IPS DF 19.7 (cell line): ENCODE data around the gene RBM47.
A peak's percentile ranks its signal among the peaks of the same experiment; 100 is the strongest.
"Not testable (repeated sequence)": the region's sequence is repeated elsewhere in the genome, so short reads cannot be mapped to it uniquely, and the experiment has no call there.

Source experiments
- DNase-seq: peaks from one replicate; pipeline ENCODE4 v3.0.0-alpha.2; 2013; ENCODE audit warnings: low read depth, low spot score

Gene RBM47

DNA sequence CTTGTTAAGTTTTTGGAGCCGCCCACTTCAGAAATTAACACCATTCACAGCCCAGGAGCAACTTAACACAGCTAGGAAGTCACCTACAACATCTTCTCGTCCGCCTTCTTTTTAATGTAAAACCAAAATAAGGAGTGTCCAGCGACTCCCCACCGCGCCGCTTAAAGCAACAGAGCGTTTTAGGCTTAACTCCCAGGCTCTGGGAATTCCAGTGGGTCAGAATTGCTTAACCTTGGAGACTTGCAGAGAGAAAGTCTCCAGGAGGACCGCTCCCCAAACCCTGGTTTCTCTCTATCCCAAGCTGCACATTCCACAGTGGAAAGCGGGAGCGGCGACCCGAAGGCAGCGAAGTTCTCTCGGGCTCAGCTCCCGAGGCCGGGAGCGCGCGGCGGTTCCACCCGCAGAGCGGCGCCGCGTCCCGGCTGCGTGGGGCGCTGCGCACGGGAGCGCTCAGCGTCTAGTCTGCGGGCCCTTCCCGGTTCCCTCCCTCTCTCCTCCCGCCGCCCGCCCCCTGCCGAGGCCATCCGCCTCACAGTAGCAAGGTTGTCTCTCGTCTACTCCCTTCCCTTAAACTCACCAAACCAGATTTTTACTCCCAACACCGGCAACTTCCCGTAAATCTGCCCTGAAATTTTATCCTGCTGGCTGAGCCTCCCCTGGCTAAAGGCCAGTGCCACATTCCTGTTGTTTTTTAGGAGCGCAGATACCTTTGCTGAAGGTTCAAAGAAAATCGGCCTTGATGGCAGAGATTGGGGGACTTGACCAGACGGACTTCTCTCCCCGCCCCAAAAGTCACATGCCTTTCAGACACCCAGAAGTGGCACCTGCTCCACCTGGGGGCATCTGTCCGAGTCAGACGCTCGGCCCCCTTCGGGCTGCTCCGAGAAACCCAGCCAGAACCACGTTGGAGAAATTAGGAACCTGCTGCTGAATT lies at the start of gene RBM47:
Gene RBM47 (minus strand): TSS at position 464 of the 934 bp plus-strand sequence. CDS start 190,971 bp downstream, outside the sequence.
- DNase-seq: peak; percentile 85

DNA sequence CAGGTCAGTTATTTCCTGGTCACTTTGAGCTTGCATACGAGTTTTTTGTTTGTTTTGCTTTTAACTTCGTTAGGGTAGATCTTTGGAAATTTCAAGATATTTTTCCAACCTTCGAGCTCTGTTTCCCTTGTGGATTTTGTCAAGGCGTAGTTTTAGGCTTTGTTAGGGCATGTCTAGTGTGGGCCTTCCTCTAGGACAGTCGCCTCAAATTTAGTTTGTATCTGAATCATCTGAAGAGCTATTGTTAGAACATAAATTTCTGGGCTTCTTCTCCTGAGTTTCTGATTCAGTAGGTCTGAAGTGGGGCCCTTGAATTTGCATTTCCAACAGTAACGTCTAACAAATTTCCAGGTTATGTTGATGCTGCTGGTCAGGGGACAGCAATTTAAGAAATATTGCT lies 48.8 kb upstream of the RBM47 start:
- no peak for DNase-seq

DNA sequence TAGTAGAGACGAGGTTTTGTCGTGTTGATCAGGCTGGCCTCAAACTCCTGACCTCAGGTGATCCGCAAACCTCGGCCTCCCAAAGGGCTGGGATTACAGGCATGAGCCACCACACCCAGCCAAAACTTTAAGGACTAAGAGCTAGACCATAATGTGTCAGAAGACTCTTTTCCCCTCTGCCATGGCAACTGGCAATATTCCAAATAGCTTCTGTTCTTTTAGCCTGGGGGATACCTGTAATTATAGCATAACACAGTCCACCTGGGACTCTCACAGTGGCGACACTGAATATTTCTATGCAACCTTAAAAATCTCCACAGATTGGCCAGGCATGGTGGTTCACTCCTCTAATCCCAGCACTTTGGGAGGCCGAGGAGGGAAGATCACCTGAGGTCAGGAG lies 45.5 kb upstream of the RBM47 start:
- no peak for DNase-seq

DNA sequence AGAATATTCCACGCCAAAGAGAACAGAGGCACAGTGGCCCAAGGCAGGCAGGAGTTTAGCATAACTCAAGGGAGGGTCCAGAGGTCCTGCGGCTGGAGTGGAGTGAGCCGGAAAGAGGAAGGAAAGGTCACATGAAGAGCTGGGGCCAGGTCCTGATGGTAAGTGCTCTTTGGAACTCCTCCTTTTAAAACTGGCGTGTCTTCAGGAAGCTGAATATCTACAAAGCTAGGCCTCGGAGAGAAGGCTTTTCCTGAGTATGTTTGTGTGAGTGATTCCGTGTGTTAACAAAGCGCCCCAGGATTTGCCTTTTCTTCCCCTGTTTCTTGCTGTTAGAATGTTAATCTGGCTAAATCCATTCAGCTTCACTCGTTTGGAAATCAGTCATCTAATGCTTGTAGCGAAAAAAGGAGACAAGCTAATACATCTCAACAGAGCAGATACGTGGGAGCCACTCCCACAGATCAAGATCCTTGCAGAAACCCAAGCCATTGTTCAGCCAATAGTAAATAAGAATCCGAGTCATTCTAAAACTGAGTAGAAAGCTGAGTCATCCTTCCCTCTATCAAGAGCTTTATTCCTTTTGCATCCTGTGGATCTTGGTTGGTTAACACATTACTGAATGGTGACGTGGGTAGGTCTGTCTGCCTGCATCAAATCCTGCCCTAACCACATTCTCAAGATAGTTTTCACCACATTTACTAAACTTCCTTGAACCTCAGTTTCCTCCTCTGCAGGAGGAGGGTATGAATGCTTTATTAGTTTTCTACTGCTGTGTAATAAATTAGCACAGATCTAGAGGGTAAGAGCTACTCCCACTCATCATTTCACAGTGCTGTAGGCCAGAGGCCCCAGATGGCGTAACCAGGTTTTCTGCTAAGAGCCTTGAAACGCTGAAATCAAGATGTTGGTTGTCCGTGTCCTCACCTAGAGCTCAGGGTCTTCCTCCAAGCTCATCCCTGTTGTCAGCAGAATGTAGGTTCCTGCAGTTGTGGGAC lies 43.2 kb upstream of the RBM47 start:
- peak; percentile 70 for DNase-seq

DNA sequence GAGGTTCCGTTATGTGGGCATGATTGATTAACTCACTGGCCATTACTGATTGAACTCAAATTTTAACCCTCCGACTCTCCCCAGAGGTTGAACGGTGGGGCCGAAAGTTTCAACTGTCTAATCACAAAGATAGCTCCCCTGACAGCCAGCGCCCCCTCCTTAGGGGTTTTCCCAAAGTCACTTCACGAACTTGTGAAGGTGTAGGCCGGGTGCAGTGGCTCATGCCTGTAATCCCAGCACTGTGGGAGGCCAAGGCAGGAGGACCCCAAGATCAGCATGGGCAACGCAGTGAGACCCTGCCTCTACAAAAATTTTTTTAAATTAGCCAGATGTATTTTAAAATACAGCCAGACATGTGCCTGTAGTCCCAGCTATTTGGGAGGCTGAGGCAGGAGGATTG lies 39.8 kb upstream of the RBM47 start:
- no peak for DNase-seq

DNA sequence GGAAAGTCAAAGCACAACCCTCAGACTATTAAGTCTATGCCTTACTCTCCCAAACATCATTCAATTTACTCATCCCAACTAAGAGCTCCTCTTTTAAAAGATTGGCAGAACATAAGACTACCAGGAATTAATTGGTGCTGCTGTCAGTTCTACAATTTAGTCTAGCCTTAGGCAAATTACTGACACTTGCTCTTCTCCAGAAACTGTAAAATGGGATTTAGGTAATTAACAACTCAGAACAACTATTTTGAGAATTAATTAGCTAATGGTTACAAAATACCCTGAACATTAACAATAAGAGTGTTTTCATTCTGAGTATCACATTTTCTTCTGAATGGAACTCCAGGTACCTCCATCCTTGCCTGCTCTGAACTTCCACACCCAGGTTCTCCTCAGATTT lies 36.2 kb upstream of the RBM47 start:
- no peak for DNase-seq

DNA sequence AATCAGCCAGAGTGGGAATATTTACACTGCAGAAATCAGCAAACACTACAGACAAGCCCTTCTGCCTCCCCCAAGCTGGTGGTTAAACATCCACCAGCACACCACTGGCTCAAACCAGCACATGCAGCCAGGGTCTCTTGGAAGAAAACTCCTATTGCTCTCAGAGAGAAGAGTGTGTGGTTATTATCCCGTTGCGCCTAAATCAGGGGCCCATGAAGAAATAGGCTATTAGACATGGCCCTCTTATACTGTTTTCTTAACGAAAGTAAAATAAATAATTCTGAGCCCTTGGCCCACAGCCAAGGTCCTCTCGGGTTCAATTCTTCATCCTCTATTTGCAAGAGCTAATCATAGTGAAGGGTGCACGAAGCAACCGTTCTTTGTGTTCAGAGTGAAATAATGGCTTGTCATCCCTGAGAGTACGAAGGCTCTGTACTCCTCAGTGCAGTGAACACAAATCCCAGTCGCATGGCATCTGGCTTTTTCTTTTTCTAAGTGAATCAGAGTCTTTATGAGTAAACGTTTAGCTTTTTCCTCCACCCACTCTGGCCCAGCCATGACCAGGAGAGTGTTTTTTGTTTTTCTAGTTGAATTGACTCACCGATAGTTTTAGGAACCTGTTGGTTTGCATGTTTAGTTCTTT lies 33.4 kb upstream of the RBM47 start:
- no peak for DNase-seq

DNA sequence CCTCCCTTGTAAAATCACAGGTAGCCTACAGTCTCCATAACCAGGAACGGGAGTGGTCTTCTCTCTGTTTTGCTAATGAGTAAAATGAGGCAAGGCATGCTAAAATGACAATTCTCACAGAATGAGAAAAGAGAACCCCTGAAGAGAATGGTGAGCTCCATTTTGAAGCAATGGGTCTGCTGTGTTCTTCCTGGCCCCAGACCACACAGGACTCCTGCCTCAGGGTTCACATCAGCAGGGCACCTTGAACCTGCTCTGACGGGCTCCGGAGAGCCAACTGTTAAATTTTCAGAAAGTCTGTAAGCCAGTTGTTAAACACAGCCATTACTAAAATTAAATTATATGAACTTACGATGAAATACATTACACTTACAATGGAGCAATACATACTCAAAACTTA lies 32.1 kb upstream of the RBM47 start:
- no peak for DNase-seq

DNA sequence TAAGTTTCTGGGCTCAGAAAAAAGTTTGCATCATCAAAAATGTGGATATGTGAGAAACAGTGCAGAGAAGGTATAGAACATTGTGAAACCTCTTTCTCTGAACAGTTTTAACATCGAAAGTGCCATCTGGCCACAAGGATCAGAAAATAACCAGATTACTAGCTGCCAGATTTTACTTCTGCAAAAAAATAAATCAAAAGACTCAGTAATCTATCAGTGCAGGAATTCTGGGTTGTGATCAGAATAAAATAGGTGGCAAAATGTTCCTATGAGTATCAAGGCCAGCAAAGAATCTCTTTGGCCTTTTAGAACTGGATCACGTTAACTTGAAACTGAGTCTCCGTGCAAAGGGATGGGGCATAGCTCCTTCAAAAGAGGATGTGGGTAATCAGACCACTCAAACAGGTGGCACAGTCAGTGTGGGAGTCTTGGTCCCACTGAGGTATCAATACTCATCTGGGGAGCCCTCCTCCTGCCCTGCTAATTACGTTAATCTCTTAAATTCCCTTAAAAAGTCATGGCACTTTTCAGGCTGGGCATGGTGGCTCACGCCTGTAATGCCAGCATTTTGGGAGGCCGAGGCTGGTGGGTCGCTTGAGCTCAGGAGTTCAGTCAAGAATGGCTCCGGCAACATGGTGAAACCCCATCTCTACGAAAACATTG lies 26.7 kb upstream of the RBM47 start:
- DNase-seq: no peak

DNA sequence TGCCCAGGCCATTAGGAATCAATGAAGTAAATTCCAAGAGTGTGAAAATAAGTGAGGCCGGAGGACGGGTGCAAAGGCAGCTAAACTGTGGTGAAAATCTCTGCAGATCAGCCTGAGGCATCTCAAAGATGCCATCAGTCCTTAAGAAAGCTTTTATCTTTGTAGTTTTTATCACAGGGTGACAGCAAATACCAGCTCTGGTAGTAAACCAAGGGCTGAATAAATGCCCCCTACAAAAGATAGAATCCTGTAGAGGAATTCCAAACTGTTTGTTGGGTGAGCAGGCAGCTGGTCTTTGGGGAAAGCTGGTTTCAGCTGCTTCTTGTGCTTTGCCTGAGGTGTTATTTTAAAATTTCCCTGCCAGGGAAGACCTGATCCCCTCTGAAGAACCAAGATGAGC lies 21.6 kb upstream of the RBM47 start:
- DNase-seq: no peak

DNA sequence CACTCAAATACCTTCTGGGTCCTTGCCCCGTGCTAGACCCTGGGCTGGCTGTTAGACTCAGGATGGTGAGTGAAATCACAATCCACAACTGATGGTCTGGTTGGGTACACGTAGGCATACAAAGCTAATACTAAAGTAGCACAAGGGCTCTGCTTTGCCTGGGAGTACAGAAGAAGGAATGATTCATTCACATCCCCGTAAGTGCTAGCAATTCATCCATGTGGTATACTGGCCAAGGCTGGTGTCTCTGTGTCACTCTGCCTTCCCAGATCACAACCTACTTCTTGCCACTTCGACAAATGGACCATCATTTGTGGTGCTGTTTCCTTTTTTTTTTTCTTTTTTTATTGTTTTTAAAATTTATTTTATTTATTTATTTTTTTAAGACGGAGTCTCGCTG lies 19.7 kb upstream of the RBM47 start:
- DNase-seq: no peak

DNA sequence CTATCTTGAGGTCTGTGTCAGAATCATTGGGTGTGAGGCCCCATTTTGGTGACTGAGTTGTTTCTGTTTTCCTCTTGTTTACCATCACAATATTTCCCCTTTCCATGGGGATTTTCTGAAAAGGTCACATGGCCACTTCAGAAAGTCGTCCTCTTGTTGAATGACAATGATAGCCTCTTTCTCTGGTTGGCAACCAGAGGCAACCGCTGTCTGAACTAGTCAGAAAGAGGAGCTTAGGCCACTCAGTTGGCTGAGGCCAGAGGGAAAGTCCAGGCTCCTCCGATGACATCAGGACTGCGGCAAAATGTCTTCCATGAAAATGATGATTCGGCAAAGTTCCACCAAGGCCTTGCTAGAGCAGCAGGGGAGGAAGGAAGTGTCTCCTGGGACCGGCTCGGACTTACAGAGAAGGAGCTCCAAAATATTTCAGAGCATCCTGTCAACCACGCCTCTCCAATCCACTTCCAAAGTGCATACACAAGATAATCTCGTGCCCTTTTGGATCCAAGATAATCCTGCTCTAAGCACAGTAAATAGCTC lies 19.1 kb upstream of the RBM47 start:
- no peak for DNase-seq

DNA sequence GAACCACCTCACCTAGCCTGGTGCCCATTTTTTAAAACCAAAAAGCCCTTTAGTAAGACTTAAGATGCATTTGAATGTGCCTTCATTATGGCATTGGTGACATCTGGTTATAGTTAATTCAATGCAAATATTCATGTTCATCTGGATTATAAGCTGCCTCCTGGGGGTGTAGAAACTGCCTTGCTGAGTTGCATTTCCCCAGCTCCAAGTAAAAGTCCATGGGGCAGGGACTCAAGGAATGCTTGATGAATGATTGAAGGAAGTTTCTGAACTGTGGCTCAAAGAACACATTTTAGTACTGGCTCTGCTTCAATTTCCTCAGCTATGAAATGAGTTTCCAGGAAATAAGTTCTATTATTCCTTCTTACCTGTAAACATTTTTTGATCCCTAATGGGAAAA lies 18.5 kb upstream of the RBM47 start:
- no peak for DNase-seq

DNA sequence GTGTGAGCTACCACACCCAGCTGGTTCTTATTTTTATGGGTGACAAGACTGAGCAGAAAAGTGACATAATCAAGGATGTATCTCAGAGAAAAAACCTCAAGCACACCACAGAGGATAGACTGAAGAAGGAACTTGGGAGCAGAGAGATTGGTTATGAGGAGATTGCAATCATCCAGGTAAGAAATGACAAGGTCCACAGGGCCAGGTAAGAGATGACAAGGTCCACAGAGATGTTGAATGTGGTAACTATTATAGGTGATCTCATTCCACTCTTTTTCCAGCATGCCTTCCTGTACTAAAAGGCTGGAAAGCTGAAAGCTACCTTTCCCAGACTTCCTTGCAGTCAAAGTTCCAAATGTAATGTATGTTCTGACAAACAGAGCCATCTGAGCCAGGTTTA lies 15.9 kb upstream of the RBM47 start:
- no peak for DNase-seq

DNA sequence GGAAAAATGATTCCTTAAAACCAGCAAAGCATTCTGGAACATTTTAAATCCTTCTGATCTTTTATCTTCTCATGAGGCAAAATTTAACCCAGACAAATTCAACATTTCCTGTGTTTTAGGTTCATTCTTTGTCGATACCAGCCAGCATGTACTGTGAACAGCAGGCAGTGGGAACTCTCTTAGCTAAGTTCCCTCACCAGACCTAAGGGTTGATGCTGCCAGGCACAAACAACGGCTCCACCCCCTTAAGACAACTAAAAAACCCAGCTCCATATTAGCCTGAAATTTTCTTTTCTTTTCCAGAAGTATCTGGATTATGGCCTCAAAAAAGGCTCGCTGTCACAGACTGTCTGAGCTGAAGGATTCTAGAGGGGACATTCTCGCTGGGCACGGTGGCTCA lies 2.4 kb upstream of the RBM47 start:
- DNase-seq: no peak

DNA sequence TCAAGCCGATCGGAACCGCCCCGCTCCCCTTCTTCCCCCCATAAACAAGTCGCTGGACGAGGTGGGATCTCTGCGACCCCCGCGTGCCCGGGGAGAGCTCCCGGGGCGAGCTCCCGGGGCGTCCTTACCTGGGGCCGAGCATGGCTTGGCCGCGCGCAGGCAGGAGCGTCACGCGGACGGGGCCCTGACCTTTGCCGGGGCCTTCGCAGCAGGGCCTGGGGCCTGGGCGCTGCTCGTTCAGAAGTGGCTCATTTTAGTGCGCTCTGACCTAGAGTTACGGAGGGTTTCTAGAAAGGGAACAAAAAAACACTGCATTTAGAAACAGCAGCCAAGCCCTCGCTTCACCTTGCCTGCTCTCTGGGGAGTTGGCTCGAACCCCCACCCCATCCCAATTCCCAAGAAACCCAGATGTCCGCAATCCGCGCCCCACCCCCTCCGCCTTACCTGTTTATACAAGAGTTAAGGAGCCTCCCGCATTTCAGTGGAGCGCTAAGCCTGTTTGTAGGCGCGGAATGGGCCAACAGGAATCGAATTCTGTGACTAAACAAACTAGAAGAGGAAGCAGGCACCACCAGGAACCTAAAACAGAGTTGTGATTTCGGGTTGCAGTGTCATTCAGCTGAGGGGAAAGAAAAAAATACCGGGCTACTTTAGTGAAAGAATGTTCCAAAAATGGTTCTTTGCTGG lies 814 bp upstream of the RBM47 start:
- no peak for DNase-seq

DNA sequence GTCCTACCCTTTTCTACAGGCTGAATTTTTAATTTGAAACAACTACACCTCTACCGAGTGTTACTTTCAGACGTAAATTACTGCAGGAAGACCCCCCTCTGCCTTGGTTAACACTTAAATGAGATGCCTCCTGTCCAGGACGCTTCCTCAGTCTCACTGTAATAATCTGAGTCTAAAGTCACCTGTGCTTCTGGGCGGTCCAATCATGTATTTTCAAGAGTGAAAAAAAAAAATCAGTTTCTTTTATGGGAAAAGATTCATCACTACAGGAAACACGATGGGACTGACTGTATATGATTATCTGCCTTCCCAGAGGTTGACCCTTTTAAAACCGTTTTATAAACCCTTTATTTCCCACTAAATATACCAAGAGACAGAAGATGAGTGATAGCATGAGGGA lies 776 bp downstream of the RBM47 start:
- DNase-seq: no peak

DNA sequence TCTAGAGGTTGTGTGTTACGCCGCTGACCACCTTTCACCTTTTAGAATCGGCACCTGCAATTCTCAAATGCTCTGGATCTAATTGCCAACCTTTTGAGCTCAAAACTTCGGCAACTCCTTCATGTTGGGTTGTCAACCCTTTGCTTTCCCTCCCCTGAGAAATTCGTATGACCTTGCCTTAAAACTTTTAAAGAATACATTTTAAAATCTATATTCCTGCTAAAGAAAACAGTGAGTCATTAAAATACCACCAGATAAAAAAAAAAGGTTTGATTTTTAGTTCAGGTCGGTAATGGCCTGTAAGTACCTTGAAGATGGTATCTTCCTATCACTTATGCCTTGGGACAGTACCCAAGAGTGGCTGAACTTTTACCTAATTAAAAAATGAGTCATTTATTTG lies 1.3 kb downstream of the RBM47 start:
- DNase-seq: not testable (repeated sequence)

DNA sequence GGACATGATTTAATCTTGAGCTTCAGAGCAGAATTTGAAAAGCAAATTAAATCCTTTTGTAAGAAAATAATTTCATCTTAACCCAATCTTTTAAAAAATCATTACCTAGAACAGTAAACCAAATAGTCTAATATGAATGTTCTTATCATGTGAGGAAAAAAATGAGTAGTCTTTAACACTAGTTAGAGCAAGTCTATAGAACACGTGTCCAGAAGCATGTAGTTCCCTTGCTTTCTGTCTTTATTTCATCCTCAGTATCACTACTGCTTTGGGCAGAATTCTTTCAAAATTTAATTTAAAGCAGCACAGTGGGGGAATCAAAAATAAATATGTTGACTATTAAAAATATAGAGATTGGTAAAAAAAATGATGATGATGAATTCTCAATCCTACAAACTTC lies 2.1 kb downstream of the RBM47 start:
- DNase-seq: no peak

DNA sequence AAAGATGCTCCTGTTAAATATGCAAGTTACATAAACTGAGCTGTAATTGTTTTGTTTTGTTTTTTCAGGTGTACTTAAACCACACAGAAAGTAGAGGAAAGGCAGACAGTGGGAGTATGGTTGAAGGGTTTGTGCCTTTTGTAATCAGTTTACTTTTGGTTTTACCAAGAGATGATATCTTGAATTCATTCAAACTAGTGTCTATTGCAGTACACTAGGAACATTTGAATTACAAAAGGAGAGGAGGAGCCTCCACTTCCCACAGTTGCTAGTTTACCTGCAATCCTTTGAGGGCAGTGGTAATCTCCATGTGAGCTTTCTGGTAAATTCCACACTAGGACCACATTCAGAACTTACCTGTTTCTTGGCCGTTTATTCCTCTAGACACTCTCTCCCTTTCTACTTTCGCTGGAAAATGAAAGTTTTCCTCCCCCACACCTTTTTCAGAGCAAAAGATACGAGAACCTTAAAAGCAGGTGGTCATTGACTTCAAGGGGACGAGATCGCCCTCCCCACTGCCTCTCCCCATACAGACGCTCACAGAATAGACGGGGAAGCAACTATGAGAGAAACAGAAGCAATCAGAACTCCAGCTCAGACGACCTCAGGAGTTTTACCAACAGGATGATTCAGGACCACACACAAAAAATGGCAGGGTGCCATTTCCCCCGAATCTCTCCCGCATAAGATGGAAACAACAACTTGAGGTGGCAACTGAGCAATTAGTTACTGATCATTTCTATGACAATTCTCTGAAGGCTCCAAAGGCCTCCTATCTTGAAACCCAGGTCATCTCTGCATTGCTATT lies 3.3 kb downstream of the RBM47 start:
- no peak for DNase-seq
